HEK293 (cell line): ENCODE data around the gene HSD17B1.

Experiments
- CTCF ChIA-PET: fragments of 350-600 bp; formaldehyde crosslinking; extraction: SDS; loops from one replicate; lab custom pipeline; 2021; ENCODE audit warnings: antibody characterized with exemption; lab: Yijun Ruan, JAX
- POLR2A ChIA-PET: fragments of 300-600 bp; formaldehyde crosslinking; extraction: SDS; loops from one replicate; lab custom pipeline; 2020; ENCODE audit warnings: antibody characterized with exemption, inconsistent platforms; lab: Yijun Ruan, JAX
- H3K27ac ChIP-seq: fragments of 200-500 bp; sonication (Bioruptor generic); 2 replicates; pipeline ENCODE4 v1.5.1; 2014; ENCODE audit warnings: low read depth, low read length, control low read depth, inconsistent platforms; ENCODE audit errors: extremely low read depth
- H3K36me3 ChIP-seq, 2 experiments: fragments of 200-500 bp in 1 of 2; sonication (Bioruptor generic) in 1 of 2; 1 replicate in 1 of 2; 2 replicates in 1 of 2; pipeline ENCODE4 v1.5.1; 2014 to 2017; ENCODE audit warnings: inconsistent platforms in 2 of 2, low read length in 2 of 2; ENCODE audit not compliant: control insufficient read depth in 2 of 2, insufficient read depth in 1 of 2
- H3K4me1 ChIP-seq: fragments of 200-500 bp; sonication (Bioruptor generic); 2 replicates; pipeline ENCODE4 v1.5.1; 2014; ENCODE audit warnings: mild to moderate bottlenecking, low read length, inconsistent platforms; ENCODE audit not compliant: control insufficient read depth, insufficient read depth
- H3K4me3 ChIP-seq: 2 replicates; pipeline ENCODE4 v1.5.1; 2011; ENCODE audit warnings: low read depth, mild to moderate bottlenecking, control low read depth, low read length, moderate library complexity
- H3K9me3 ChIP-seq: fragments of 200-500 bp; sonication (Bioruptor generic); 2 replicates; pipeline ENCODE4 v1.5.1; 2014; ENCODE audit warnings: low read depth, low read length, inconsistent platforms; ENCODE audit not compliant: control insufficient read depth, insufficient read depth
- HIC1 ChIP-seq: fragments of 450-650 bp; formaldehyde crosslinking; IDR thresholded peaks from 2 replicates; pipeline ENCODE4 v1.5.1; 2016; ENCODE audit warnings: missing biosample characterization, missing genetic modification characterization
- HOXD13 ChIP-seq: sonication (generic); formaldehyde crosslinking; IDR thresholded peaks from 2 replicates; pipeline ENCODE4 v1.8.0; 2022; ENCODE audit warnings: missing genetic modification reagents, borderline replicate concordance
- MYNN ChIP-seq: fragments of 450-650 bp; formaldehyde crosslinking; IDR thresholded peaks from 2 replicates; pipeline ENCODE4 v1.5.1; 2016; ENCODE audit warnings: missing biosample characterization, missing genetic modification characterization, borderline replicate concordance
- YY2 ChIP-seq: fragments of 450-650 bp; formaldehyde crosslinking; IDR thresholded peaks from 2 replicates; pipeline ENCODE4 v1.5.1; 2016; ENCODE audit warnings: missing biosample characterization, missing genetic modification characterization
- ZFP3 ChIP-seq: fragments of 450-650 bp; formaldehyde crosslinking; IDR thresholded peaks from 2 replicates; pipeline ENCODE4 v1.5.1; 2016; ENCODE audit warnings: low read depth, missing biosample characterization, missing genetic modification characterization
- ZNF114 ChIP-seq: fragments of 450-650 bp; formaldehyde crosslinking; IDR thresholded peaks from 2 replicates; pipeline ENCODE4 v1.5.0; 2017; ENCODE audit warnings: missing biosample characterization, missing genetic modification characterization
- ZNF146 ChIP-seq: fragments of 450-650 bp; formaldehyde crosslinking; IDR thresholded peaks from 2 replicates; pipeline ENCODE4 v1.5.1; 2016; ENCODE audit warnings: missing biosample characterization, missing genetic modification characterization
- ZNF221 ChIP-seq: fragments of 450-650 bp; formaldehyde crosslinking; IDR thresholded peaks from 2 replicates; pipeline ENCODE4 v1.5.1; 2017; ENCODE audit warnings: missing biosample characterization, missing genetic modification characterization, borderline replicate concordance
- ZNF24 ChIP-seq: fragments of 450-650 bp; formaldehyde crosslinking; IDR thresholded peaks from 2 replicates; pipeline ENCODE4 v1.5.1; 2016; ENCODE audit warnings: missing biosample characterization, missing genetic modification characterization
- ZNF280D ChIP-seq: fragments of 450-650 bp; formaldehyde crosslinking; IDR thresholded peaks from 2 replicates; pipeline ENCODE4 v1.5.1; 2016; ENCODE audit warnings: missing biosample characterization, missing genetic modification characterization
- ZNF335 ChIP-seq: fragments of 450-650 bp; formaldehyde crosslinking; conservative IDR thresholded peaks from 2 replicates; pipeline ENCODE4 v1.5.1; 2016; ENCODE audit warnings: missing biosample characterization, missing genetic modification characterization
- ZNF341 ChIP-seq: fragments of 450-650 bp; formaldehyde crosslinking; IDR thresholded peaks from 2 replicates; pipeline ENCODE4; 2016; ENCODE audit warnings: low read depth, missing biosample characterization, missing genetic modification characterization
- ZNF366 ChIP-seq: fragments of 450-650 bp; formaldehyde crosslinking; conservative IDR thresholded peaks from 2 replicates; pipeline ENCODE4 v1.5.1; 2016; ENCODE audit warnings: missing biosample characterization, missing genetic modification characterization
- ZNF404 ChIP-seq: fragments of 450-650 bp; formaldehyde crosslinking; IDR thresholded peaks from 2 replicates; pipeline ENCODE4 v1.5.1; 2017; ENCODE audit warnings: missing biosample characterization, missing genetic modification characterization
- ZNF513 ChIP-seq: fragments of 450-650 bp; IDR thresholded peaks from 2 replicates; pipeline ENCODE4 v1.5.1; 2018; ENCODE audit warnings: missing biosample characterization, missing genetic modification characterization
- ZNF549 ChIP-seq: fragments of 450-650 bp; IDR thresholded peaks from 2 replicates; pipeline ENCODE4 v1.5.1; 2018; ENCODE audit warnings: missing biosample characterization, missing genetic modification characterization, mild to moderate bottlenecking, inconsistent platforms, moderate library complexity
- ZNF600 ChIP-seq: fragments of 450-650 bp; formaldehyde crosslinking; IDR thresholded peaks from 2 replicates; pipeline ENCODE4 v1.5.1; 2016; ENCODE audit warnings: missing biosample characterization, missing genetic modification characterization
- ZNF624 ChIP-seq: fragments of 450-650 bp; formaldehyde crosslinking; IDR thresholded peaks from 2 replicates; pipeline ENCODE4 v1.5.1; 2017; ENCODE audit warnings: missing biosample characterization, missing genetic modification characterization

HSD17B1 gene

GRCh38 chr17:42573095-42573494, 20.4 kb downstream of the HSD17B1 start:
- H3K4me1 ChIP-seq, result peaks cover 4% of the 10 kb centered on the region
- TF ChIP-seq ZNF513, result peak; percentile 76
- no peak for TF ChIP-seq YY2 (tag by site-specific recombination)
- TF ChIP-seq ZFP3, result no peak
- TF ChIP-seq ZNF341, result no peak
- peak; percentile 66; the same call in 1 of the 2 replicates for TF ChIP-seq ZNF600
- TF ChIP-seq ZNF24 (tag by site-specific recombination), result no peak
- no peak for TF ChIP-seq ZNF146 (tag by site-specific recombination)
- TF ChIP-seq HIC1 (tag by site-specific recombination), result no peak
- no peak for TF ChIP-seq ZNF549
- no peak for TF ChIP-seq ZNF114
- TF ChIP-seq HOXD13 (CRISPR knock-in tag), result no peak
- 0 out of 2 replicates have a peak, but pooled peaks have one; percentile 17 for TF ChIP-seq ZNF335
- H3K27ac ChIP-seq, result peak overlapping the region; percentile 33; the same call in 1 of the 2 replicates
- peaks cover 57 to 86% of the 10 kb centered on the region in 2 experiments for H3K36me3 ChIP-seq
- no peak overlapping the region for H3K4me3 ChIP-seq
- ChIA-PET CTCF (interaction anchor here (0.6 to 1.7 kb wide), 2 partner anchors 177 to 191 kb away, joined by 4 to 5 read pairs; no protein-coding TSS in a partner anchor), POLR2A (interaction anchor here (0.9 to 1.4 kb wide), 2 partner anchors 37 to 190 kb away, joined by 3 to 4 read pairs; partner anchors contain the start of gene NAGLU)
- H3K9me3 ChIP-seq, result no peaks in the 10 kb centered on the region

- CTCF ChIA-PET, result interaction anchor here (1.7 kb wide), 1 partner anchor 189 kb away, joined by 4 read pairs; no protein-coding TSS in a partner anchor
- no peaks in the 10 kb centered on the region for H3K9me3 ChIP-seq
- POLR2A ChIA-PET, result interaction anchor here (0.7 kb wide), 1 partner anchor 204 kb away, joined by 7 read pairs; no protein-coding TSS in a partner anchor
- H3K27ac ChIP-seq, result no peak overlapping the region
- H3K36me3 ChIP-seq, result peaks cover 57 to 77% of the 10 kb centered on the region in 2 experiments
- peaks cover 4% of the 10 kb centered on the region for H3K4me1 ChIP-seq
- no peak overlapping the region for H3K4me3 ChIP-seq
- TF ChIP-seq ZNF221 (tag by site-specific recombination) (no peak), MYNN (tag by site-specific recombination) (no peak), ZNF549 (no peak), ZNF366 (tag by site-specific recombination) (peak; percentile 95), ZNF280D (no peak), ZNF624 (tag by site-specific recombination) (no peak), ZNF404 (tag by site-specific recombination) (no peak)
Measured at GRCh38 chr17:42574463-42574862, 21.7 kb downstream of the HSD17B1 start.
